ENCODE measurements around the gene EXOC3L4. TPM values are rescaled to one million over a fixed set of nuclear protein-coding genes. Genes with fewer than 3 reads are reported as not detected.
"Not testable (repeated sequence)": the region's sequence is repeated elsewhere in the genome, so short reads cannot be mapped to it uniquely, and the experiment has no call there.

EXOC3L4 gene
- total and polyA plus RNA-seq, 2 experiments from 2014 or later: not detected

DNA sequence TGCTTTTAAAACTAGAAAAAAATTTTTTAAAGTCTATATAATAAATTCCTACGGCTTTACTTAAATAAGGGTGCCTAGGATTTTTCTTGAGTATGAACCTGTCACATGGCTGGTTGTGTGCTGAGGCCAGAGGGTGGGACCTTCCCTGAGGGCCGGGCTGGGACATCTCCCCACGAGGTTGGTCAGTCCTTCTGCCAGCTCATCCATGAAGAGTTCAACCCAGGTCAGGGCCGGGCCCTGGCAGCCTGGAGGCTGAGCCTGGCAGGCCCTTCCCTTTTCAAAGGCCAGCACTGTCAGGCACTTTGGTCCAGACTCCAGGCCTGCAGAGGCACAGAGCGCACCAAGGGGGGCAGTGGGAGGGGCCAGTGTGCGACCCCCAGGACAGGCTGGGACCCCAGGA, 60.5 kb downstream of the EXOC3L4 start:
- in situ Hi-C loops (cut with MboI): no loop called here

GRCh38 chr14:103155416-103155815, 60.9 kb downstream of the EXOC3L4 start:
- H3F3A ChIP-seq (ENCODE audit: insufficient read depth); H3K27me3 ChIP-seq (replicated peaks; ENCODE audit: insufficient read depth); H3K9me3 ChIP-seq (ENCODE audit: low read depth); H3K27ac ChIP-seq; H4K20me1 ChIP-seq (ENCODE audit: insufficient read depth); H3K4me1 ChIP-seq (ENCODE audit: insufficient read depth); in situ Hi-C loops (cut with MboI); H3K79me2 ChIP-seq (ENCODE audit: insufficient read depth); H3K4me3 ChIP-seq; H3K36me3 ChIP-seq (ENCODE audit: low read depth); H3K4me2 ChIP-seq (ENCODE audit: unreplicated experiment); H3K9me2 ChIP-seq (ENCODE audit: insufficient read depth); DNase-seq; H2AFZ ChIP-seq: not testable (repeated sequence)
- H3K9ac ChIP-seq: peak overlapping the region; percentile 41; the same call in 1 of the 2 replicates
- WGBS, 2 experiments (ENCODE audit: low coverage in 1 of 2, low lambda C conversion rate in 2 of 2, missing lambda C conversion rate in 2 of 2): 59 to 95% methylated on average over 3 to 5 of the region's 12 CpGs

More for the DNA sequence above, 60.5 kb downstream of the EXOC3L4 start:
- Histone ChIP-seq H3F3A (ENCODE audit: insufficient read depth) (no peaks in the 10 kb centered on the region), H2AFZ (no peak overlapping the region), H3K79me2 (ENCODE audit: insufficient read depth) (no peaks in the 10 kb centered on the region), H3K9me3 (ENCODE audit: low read depth) (no peaks in the 10 kb centered on the region), H3K36me3 (ENCODE audit: low read depth) (no peaks in the 10 kb centered on the region), H3K4me2 (ENCODE audit: unreplicated experiment) (no peak overlapping the region), H3K4me1 (ENCODE audit: insufficient read depth) (no peaks in the 10 kb centered on the region), H3K9me2 (ENCODE audit: insufficient read depth) (no peaks in the 10 kb centered on the region), H3K4me3 (no peak overlapping the region), H3K27me3 (replicated peaks; ENCODE audit: insufficient read depth) (no peaks in the 10 kb centered on the region; the same call in 1 of the 2 replicates), H3K9ac (peak overlapping the region; percentile 41; the same call in 1 of the 2 replicates), H3K27ac (no peak overlapping the region), H4K20me1 (ENCODE audit: insufficient read depth) (no peaks in the 10 kb centered on the region)
- peak; percentile 89 for DNase-seq
- TF ChIP-seq EZH2phosphoT487 (IDR thresholded peaks at IDR 0.05; ENCODE audit: insufficient read depth, low read depth) (no peak), EZH2 (IDR thresholded peaks at IDR 0.05; ENCODE audit: insufficient read depth, poor library complexity, severe bottlenecking) (no peak)
- 17 to 20% methylated on average over 6 of the region's 6 CpGs for WGBS, 2 experiments (ENCODE audit: low coverage in 1 of 2, low lambda C conversion rate in 2 of 2, missing lambda C conversion rate in 2 of 2)

GRCh38 chr14:103155826-103156394, 61.4 kb downstream of the EXOC3L4 start:
- H3K9me3 ChIP-seq (ENCODE audit: low read depth): no peaks in the 10 kb centered on the region
- H3K9me2 ChIP-seq (ENCODE audit: insufficient read depth): no peaks in the 10 kb centered on the region
- H3K4me1 ChIP-seq (ENCODE audit: insufficient read depth): peaks cover 2% of the 10 kb centered on the region; the same call in 1 of the 2 replicates
- WGBS, 2 experiments (ENCODE audit: low coverage in 1 of 2, low lambda C conversion rate in 2 of 2, missing lambda C conversion rate in 2 of 2): 52 to 56% methylated on average over 9 of the region's 9 CpGs
- H3K9ac ChIP-seq: no peak overlapping the region
- H3K27ac ChIP-seq: no peak overlapping the region
- in situ Hi-C loops (cut with MboI): no loop called here
- no peak overlapping the region for H3K4me2 ChIP-seq (ENCODE audit: unreplicated experiment)
- no peak overlapping the region for H3K4me3 ChIP-seq
- no peak for DNase-seq
- 0 out of 2 replicates have a peak, but pooled peaks cover under 1% of the 10 kb centered on the region for H3F3A ChIP-seq (ENCODE audit: insufficient read depth)
- no peaks in the 10 kb centered on the region for H4K20me1 ChIP-seq (ENCODE audit: insufficient read depth)
- H3K27me3 ChIP-seq (replicated peaks; ENCODE audit: insufficient read depth): no peaks in the 10 kb centered on the region; the same call in 1 of the 2 replicates
- no peaks in the 10 kb centered on the region for H3K36me3 ChIP-seq (ENCODE audit: low read depth)
- no peaks in the 10 kb centered on the region for H3K79me2 ChIP-seq (ENCODE audit: insufficient read depth)
- TF ChIP-seq EZH2phosphoT487 (IDR thresholded peaks at IDR 0.05; ENCODE audit: insufficient read depth, low read depth) (no peak), EZH2 (IDR thresholded peaks at IDR 0.05; ENCODE audit: insufficient read depth, poor library complexity, severe bottlenecking) (no peak)
- no peak overlapping the region for H2AFZ ChIP-seq

DNA sequence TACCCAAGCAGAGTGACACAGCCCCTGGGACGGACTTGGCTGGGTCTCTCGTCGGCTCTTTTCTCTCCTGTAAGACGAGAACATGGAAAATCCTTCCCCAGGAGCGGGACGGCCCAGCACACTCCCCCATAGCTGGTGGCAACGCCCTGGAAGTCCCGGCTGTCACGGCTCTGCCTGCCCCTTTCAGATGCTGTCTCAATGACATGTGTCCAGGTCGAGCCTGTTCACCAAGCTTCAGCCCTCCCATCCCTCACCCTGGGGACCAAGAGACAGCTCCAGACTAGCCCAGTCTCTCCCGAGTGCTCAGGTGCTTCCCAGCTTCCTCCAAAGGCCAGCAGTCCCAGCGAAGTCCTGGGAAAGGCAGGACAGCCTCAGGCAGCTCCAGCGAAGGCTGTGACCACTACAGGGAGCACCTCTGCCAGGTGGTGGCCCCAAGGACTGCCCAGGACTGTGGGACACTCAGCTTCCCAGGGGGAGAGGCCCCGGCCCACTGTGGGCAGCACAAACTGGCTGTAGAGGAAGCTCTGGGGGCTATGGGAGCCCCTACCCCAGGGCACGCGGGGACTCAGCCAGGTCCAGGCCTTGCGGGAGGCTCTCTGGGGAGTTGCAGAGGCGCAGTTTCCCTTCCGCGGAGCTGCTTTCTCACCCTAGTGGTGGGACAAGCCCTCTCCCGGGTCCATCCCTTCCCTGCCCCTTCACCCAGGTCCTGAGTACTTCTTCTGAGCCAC, 62.3 kb downstream of the EXOC3L4 start:
- 0 out of 2 replicates have a peak, but pooled peaks cover 6% of the 10 kb centered on the region for H3F3A ChIP-seq (ENCODE audit: insufficient read depth)
- no peak for DNase-seq
- no peaks in the 10 kb centered on the region for H3K9me2 ChIP-seq (ENCODE audit: insufficient read depth)
- no peaks in the 10 kb centered on the region for H3K79me2 ChIP-seq (ENCODE audit: insufficient read depth)
- H2AFZ ChIP-seq: no peak overlapping the region
- H3K4me3 ChIP-seq: no peak overlapping the region
- peaks cover 8% of the 10 kb centered on the region; the same call in 1 of the 2 replicates for H3K4me1 ChIP-seq (ENCODE audit: insufficient read depth)
- in situ Hi-C loops (cut with MboI): no loop called here
- no peaks in the 10 kb centered on the region for H4K20me1 ChIP-seq (ENCODE audit: insufficient read depth)
- no peaks in the 10 kb centered on the region for H3K9me3 ChIP-seq (ENCODE audit: low read depth)
- no peak overlapping the region for H3K9ac ChIP-seq
- H3K27ac ChIP-seq: no peak overlapping the region
- H3K27me3 ChIP-seq (replicated peaks; ENCODE audit: insufficient read depth): no peaks in the 10 kb centered on the region; the same call in 1 of the 2 replicates
- H3K4me2 ChIP-seq (ENCODE audit: unreplicated experiment): no peak overlapping the region
- H3K36me3 ChIP-seq (ENCODE audit: low read depth): no peaks in the 10 kb centered on the region
- TF ChIP-seq EZH2 (IDR thresholded peaks at IDR 0.05; ENCODE audit: insufficient read depth, poor library complexity, severe bottlenecking) (no peak), EZH2phosphoT487 (IDR thresholded peaks at IDR 0.05; ENCODE audit: insufficient read depth, low read depth) (no peak)
- 59 to 62% methylated on average over 20 to 21 of the region's 21 CpGs for WGBS, 2 experiments (ENCODE audit: low coverage in 1 of 2, low lambda C conversion rate in 2 of 2, missing lambda C conversion rate in 2 of 2)

All from GM23248 (cell line).